GM18909 (cell line): ENCODE data around the gene POTEG.
"Not testable (repeated sequence)": the region's sequence is repeated elsewhere in the genome, so short reads cannot be mapped to it uniquely, and the experiment has no call there.

Experiments used
- ATAC-seq: cut with Tn5 transposase; IDR thresholded peaks from one replicate; pipeline ENCODE4 v1.9.1; 2021; ENCODE audit warnings: mild to moderate bottlenecking; ENCODE audit not compliant: unreplicated experiment, poor library complexity

POTEG gene

DNA sequence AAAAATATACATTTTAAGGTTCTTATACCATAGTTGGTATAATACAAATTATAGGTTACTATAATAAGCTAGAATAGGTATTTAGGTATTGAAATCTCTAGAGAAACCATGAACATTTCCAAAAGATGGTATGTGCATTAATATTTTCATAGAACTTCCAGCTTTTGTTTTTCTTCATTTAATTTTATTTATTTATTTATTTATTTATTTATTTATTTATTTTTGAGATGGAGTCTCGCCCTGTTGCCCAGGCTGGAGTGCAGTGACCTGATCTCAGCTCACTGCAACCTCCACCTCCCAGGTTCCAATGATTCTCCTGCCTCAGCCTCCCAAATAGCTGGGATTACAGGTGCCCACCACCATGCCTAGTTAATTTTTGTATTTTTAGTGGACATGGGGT is 54.0 kb downstream of the POTEG start:
- ATAC-seq = not testable (repeated sequence)

DNA sequence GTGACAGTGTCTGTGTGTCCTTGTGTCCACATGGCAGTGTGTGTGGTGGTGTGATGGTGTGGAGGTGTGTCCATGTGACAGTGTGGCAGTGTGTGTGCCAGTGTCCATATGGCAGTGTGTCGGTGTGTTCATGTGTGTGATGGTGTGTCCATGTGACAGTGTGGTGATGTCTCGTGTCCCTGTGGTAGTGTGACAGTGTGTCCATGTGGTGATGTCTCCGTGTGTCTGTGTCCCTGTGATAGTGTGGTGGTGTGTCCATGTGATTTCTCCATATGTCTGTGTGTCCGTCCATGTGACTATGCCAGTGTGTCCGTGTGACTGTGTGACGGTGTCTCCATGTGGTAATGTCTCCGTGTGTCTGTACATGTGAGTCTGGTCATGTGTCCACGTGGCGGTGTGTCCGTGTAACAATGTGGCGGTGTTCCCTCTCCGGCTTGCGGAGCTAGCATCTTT is 59.7 kb downstream of the POTEG start:
- ATAC-seq = not testable (repeated sequence)

DNA sequence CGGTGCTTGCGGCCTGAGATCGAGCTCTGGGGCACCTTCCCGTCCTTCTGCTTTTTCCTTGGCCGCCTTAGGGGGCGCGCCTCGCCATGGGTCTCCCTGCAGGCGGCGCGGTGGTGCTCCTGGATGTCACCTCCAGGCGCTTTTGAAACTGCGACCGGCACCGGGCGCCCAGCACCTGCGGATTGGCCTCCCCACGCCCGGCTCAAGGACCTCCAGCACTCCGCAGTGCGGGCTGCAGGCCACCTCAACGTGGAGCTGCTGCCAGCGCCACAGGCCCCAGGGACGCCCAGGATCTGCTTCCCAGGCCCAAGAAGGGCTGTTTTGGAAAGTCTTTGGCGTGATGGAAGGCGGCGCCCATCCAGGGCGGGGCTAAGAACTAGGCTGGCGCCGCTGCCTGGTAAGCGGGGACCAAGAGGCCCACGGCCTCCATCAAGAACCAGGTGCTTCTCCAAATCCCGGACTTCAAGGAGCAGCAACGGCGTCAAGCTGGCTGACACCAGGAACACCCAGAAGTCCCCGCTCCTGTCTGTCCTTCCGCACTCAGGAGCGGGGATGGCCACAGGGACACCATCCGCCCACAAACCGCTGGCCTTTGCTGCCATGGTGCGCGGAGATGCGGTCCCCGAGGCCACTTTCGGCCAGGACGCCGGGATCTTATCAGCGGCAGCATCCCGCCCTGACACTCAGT is 61.2 kb downstream of the POTEG start:
- not testable (repeated sequence) for ATAC-seq

DNA sequence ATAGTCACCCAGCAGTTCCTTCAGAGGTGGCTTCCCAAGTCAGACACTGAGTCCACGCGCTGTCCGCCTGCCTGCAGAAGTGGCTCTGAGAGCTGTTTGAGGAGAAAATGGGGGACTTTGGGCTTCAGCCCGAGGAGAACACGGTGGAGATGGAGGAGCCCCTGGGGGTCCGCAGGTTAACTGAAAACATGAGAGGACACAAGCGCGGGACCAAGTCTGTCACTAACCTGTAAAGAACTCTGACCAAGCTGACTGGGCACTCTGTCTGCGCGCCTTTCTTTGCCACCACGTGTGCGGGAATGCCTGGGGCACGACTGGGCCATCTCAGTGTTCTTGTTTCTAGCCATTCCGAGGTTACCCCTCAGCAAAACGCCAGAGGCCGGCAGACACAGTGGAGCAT is 62.4 kb downstream of the POTEG start:
- not testable (repeated sequence) for ATAC-seq

DNA sequence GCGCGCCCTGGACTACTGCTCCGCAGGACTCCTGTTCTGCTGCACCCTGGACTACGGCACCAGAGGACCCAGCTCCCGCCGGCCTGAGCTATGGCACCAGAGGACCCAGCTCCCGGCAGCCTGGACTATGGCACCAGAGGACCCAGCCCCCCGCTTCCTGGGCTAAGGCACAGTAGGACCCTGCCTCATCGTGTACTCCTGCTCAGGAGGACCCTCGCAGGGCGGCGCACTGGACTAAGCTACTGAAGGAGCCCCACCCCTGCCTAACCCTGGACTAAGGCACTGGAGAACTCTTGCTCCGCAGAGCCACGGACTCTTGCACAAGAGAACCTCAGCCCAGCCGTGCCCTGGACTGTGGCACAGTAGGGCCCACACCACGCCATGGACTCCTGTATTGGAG is 71.3 kb downstream of the POTEG start:
- not testable (repeated sequence) for ATAC-seq

DNA sequence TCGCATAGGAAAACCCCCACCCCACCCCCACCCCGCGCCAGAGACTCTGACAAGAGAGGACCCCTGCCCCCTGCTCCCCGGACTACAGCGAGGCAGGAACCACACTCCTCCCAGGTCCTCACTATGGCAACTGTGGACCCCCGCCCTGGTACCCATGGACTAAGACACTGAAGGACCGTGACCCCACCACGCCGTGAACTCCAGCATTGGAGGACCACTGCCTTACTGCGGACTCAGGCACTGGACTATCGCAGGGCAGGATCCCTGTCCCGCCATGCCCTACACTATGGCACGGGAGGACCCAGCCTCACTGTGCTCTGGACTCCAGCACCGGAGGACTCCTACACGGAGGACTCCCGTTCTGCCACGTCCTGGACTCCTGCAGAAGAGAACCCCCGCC is 71.8 kb downstream of the POTEG start:
- not testable (repeated sequence) for ATAC-seq

DNA sequence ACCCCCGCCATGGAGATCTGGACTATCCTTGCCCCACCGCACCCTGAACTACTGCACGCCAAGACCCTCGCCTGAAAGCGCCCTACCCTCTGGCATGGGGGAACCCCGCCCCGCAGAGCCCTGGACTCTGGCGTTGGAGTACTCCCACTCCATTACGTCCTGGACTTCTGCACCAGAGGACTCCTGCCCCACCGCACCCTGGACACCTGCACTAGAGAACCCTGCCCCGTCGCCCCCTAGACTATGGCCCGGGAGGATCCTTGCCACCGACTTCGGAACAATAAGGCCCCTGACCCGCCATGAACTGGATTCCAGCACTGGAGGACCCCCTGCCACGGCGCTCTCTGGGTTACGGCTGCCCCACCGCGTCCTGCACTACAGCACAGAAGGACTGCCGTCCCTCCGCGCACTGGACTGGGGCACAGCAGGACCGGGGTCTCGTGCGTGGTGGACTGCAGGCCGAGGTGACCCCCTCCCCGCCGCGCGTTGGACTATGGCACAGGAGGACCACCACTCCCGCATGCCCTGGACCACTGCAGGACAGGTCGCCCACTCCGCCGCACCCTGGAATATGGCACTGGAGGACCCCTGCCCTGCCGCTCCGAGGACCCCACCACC is 72.4 kb downstream of the POTEG start:
- ATAC-seq = not testable (repeated sequence)

DNA sequence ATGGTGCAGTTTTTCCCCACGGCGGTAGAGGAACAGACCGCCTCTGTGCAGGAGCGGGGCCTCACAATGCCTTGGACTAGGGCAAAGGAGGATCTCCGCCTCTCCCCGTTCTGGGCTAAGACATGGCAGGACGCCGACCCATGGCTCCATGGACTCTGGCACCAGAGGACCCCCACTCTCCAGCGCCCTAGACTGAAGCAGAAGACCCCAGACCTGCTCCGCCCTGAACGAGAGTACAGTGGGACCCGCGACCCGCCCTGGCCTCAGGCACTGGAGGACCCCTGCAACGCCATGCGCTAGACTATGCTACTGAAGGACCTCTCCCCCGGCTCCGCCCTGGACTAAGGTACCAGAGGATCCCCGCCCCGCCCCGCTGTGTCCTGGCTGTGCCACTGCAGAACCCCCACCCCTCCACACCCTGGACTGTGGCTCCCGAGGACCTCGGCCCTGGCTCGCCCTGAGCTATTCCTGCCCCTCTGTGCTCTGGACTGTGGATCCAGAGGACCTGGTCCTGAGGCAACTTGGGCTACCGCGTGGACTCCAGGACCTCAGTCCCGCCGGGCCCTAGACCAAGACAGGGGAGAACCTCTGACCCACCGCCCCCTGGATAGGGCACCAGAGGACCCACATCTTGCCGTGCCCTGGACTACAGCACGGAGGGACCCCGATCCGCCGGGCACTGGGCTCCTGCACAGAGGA is 73.1 kb downstream of the POTEG start:
- ATAC-seq = not testable (repeated sequence)
